GM18507 (cell line): ENCODE measurements around the gene KRTAP9-3.
"Not testable (repeated sequence)": the region's sequence is repeated elsewhere in the genome, so short reads cannot be mapped to it uniquely, and the experiment has no call there.

Experiments used
- DNase-seq: peaks from one replicate; pipeline ENCODE4 v3.0.0; 2011; ENCODE audit warnings: low read depth; ENCODE audit not compliant: insufficient read length; ENCODE audit errors: extremely low spot score
- FAIRE-seq: peaks from 2 replicates; lab custom pipeline; 2011; peaks lifted over from hg19 to GRCh38; lab: Jason Lieb, UNC

Gene KRTAP9-3

DNA sequence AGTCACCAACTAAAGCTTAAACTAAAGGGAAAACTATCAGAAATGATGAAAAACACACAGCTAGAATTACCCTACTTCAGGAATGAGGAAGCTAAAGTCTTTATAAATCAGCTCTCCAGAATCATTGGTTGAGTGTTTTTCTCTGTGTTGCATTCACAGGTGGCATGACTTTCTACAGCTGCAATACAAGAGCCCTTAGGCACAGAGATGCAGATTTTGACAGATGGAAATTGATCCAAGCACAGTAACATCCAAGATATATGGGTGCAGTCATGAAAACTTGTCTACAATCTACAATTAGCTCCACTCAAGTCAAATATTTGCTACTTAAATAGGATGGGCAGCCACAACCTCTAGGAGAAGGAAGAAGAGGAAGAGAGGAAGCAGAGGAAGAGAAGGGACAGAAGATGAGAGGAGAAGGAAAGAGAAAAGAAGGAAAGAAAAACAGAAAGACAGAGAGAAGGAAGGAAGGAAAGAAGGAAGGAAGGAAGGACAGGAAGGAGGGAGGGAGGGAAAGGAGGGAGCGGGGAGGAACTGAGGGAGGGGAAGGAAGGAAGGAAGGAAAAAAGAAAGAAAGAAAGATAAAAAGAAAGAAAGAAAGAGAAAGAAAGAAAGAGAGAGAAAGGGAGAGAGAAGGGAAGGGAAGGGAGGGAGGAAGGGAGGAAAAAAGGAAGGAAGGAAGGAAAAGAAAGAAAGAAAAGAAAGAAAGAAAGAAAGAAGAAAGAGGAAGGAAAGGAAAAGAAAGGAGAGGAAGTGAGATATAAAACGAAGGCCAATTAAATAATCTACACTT lies 14.9 kb downstream of the KRTAP9-3 start:
- FAIRE-seq, DNase-seq: not testable (repeated sequence)

GRCh38 chr17:41249637-41250240 lies 17.5 kb downstream of the KRTAP9-3 start, which contains the start of gene KRTAP9-4:
Gene KRTAP9-4 (plus strand): TSS chr17:41249687. CDS start chr17:41249721, 34 bp downstream.
- not testable (repeated sequence) for DNase-seq, FAIRE-seq

DNA sequence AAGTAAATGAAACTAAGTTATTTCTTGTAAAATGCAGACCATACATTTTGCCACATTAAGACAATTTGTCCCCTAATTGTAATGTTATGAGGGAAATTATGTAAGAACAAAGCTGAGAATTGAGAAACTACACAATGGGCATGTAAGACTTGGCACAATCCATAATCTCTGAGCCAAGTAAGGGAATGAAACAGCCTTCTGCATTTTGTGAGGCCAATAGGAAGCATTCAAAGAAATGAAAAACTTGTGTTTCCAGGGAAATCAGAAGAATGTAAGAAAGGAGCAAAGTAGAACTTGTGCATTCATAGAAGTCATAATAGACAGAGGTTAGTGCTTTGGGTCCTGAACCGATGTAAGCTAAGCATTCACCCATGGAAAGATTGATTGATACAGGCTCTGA lies 19.0 kb downstream of the KRTAP9-3 start:
- no peak for DNase-seq

DNA sequence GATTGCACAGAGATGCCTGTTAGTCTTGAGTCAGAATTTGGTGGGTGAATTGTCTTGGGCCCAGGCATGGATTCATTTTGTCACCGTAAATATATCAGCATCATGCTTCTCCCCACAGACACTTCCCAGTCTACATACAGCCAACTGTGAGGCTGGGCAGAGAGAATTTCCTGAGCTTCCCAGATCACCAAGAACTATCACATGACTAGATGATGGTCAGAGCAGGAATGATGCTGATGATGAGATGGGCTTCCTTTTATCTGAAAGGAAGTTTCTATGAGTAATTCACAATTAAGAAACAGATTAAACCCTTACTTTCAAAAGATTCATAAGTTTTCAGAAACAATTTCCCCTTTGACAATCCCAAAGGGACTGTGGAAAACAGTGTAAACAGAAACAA lies 22.6 kb downstream of the KRTAP9-3 start:
- no peak for FAIRE-seq
- no peak for DNase-seq

More for the DNA sequence above, 19.0 kb downstream of the KRTAP9-3 start:
- no peak for FAIRE-seq

DNA sequence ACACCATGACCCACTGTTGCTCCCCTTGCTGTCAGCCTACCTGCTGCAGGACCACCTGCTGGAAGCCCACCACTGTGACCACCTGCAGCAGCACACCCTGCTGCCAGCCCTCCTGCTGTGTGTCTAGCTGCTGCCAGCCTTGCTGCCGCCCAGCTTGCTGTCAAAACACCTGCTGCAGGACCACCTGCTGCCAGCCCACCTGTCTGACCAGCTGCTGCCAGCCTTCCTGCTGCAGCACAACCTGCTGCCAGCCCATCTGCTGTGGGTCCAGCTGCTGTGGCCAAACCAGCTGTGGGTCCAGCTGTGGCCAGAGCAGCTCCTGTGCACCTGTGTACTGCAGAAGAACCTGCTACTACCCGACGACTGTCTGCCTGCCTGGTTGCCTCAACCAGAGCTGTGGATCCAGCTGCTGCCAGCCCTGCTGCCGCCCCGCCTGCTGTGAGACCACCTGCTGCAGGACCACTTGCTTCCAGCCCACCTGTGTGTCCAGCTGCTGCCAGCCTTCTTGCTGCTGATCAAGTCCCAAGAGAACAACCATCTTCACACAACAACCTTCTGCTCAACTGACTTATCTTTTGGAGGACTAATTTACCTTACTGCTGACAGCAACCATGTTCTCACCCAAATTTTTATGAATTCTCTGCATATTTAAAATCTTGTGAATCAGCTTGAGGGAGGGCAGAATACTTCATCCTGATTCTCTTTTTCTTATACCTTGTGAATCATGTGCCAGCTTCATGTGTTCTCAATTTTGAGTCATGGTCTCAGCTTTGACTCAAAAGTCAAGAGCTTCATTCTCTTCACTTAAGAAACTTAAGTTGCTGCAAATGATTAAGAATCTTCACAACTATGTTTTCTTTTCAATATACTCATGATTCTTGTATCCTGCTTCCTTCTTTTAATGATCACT lies 23.4 kb downstream of the KRTAP9-3 start, which contains the start of gene KRTAP9-9:
TSS of gene KRTAP9-9 (plus strand) at position 4 of the 910 bp plus-strand sequence.
- not testable (repeated sequence) for DNase-seq, FAIRE-seq

DNA sequence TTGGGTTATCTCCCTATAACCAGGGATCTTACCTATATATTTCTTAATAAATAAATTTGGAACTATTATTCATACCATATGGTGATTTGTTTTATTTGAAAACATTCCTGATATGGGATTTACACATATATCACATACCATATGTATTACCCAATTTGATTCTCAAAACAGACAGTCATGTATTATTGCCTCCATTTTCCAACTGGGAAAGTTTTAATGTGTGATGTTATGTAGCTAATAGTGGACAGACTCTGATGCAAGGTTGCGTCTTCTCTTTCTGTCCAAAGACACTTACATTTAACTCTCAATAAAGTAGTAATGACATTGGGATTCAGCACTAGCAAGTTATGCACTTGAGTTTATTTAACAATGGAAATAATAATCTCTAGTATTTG lies 24.0 kb downstream of the KRTAP9-3 start:
- DNase-seq = no peak
- FAIRE-seq = no peak

- DNase-seq = no peak
- FAIRE-seq = no peak
Measured at GRCh38 chr17:41258406-41258805, 26.2 kb downstream of the KRTAP9-3 start.

DNA sequence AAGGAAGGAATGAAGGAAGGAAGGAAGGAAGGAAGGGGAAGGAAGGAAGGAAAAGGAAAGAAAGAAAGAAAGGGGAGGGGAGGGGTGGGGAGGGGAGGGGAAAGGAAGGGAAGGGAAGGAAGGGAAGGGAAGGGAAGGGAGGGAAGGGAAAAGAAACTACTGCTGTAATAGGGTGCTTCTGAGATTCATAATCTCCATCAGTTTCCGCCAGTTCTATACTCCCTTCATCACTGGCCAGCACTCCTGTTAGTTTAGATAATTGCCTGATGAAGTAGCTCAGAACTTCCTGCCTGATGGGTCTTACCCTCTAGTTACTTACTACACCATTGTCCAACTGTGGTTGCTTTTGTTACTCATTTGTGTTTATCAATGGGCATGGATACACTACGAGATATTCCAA lies 31.0 kb downstream of the KRTAP9-3 start:
- DNase-seq (no peak), FAIRE-seq (no peak)

- DNase-seq (no peak), FAIRE-seq (no peak)
Measured at GRCh38 chr17:41264599-41264998, 32.4 kb downstream of the KRTAP9-3 start.

DNA sequence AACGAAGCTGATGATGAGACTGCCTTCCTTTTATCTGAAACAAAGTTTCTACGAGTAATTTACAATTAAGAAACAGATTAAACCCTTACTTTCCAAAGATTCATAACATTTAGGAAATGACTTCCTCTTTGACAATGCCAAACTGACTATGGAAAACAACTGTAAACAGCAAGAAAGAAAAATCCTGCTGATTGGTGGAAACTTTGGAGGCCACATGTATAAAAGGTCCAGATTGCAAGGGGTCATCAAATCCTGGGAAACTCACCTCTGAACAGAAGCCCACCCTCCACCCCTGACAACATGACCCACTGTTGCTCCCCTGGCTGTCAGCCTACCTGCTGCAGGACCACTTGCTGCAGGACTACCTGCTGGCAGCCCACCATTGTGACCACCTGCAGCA lies 32.8 kb downstream of the KRTAP9-3 start, which contains the start of gene KRTAP9-6:
TSS of gene KRTAP9-6 (plus strand) at position 301 of the 400 bp plus-strand sequence. CDS start at position 301, 0 bp downstream.
- FAIRE-seq = no peak
- DNase-seq = no peak

- DNase-seq (no peak), FAIRE-seq (no peak)
Measured at GRCh38 chr17:41267711-41268110, 35.5 kb downstream of the KRTAP9-3 start.

DNA sequence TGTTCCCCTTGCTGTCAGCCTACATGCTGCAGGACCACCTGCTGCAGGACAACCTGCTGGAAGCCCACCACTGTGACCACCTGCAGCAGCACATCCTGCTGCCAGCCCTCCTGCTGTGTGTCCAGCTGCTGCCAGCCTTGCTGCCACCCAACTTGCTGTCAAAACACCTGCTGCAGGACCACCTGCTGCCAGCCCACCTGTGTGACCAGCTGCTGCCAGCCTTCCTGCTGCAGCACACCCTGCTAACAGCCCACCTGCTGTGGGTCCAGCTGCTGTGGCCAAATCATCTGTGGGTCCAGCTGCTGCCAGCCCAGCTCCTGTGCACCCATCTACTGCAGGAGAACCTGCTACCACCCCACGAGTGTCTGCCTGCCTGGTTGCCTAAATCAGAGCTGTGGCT lies 39.1 kb downstream of the KRTAP9-3 start:
- not testable (repeated sequence) for DNase-seq, FAIRE-seq

- FAIRE-seq (no peak), DNase-seq (no peak)
Measured at GRCh38 chr17:41271858-41272257, 39.6 kb downstream of the KRTAP9-3 start.

DNA sequence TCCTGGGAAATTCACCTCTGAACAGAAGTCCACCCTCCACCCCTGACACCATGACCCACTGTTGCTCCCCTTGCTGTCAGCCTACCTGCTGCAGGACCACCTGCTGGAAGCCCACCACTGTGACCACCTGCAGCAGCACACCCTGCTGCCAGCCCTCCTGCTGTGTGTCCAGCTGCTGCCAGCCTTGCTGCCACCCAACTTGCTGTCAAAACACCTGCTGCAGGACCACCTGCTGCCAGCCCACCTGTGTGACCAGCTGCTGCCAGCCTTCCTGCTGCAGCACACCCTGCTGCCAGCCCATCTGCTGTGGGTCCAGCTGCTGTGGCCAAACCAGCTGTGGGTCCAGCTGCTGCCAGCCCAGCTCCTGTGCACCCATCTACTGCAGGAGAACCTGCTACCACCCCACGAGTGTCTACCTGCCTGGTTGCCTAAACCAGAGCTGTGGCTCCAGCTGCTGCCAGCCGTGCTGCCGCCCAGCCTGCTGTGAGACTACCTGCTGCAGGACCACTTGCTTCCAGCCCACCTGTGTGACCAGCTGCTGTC lies 43.5 kb downstream of the KRTAP9-3 start, which contains the start of gene KRTAP9-7:
TSS of gene KRTAP9-7 (plus strand) at position 51 of the 543 bp plus-strand sequence. CDS start at position 51, 0 bp downstream.
- not testable (repeated sequence) for DNase-seq, FAIRE-seq

GRCh38 chr17:41278176-41278955 lies 46.1 kb downstream of the KRTAP9-3 start:
- FAIRE-seq = no peak
- no peak for DNase-seq
